GM13977 (cell line): Measurements from ENCODE around the gene RSU1.

Experiments used
- DNase-seq: peaks from one replicate; pipeline ENCODE4 v3.0.0; 2012; ENCODE audit warnings: low spot score
- in situ Hi-C: fragments of 300-500 bp; cut with MboI; formaldehyde crosslinking; loops from one replicate; pipeline ENCODE4 v1.12.0; 2022; ENCODE audit warnings: low sequenced_read_pairs, low pct_unique_long_range_greater_than_20kb, mixed read lengths, inconsistent platforms; ENCODE audit not compliant: unreplicated experiment
- TF ChIP-seq, protein P1 (sequence below): IDR thresholded peaks from 2 replicates; pipeline ENCODE4 v1.5.1; 2012; ENCODE audit warnings: mild to moderate bottlenecking, control low read depth; ENCODE audit not compliant: insufficient read depth; ENCODE audit errors: extremely low read depth, missing control alignments

Gene RSU1

DNA sequence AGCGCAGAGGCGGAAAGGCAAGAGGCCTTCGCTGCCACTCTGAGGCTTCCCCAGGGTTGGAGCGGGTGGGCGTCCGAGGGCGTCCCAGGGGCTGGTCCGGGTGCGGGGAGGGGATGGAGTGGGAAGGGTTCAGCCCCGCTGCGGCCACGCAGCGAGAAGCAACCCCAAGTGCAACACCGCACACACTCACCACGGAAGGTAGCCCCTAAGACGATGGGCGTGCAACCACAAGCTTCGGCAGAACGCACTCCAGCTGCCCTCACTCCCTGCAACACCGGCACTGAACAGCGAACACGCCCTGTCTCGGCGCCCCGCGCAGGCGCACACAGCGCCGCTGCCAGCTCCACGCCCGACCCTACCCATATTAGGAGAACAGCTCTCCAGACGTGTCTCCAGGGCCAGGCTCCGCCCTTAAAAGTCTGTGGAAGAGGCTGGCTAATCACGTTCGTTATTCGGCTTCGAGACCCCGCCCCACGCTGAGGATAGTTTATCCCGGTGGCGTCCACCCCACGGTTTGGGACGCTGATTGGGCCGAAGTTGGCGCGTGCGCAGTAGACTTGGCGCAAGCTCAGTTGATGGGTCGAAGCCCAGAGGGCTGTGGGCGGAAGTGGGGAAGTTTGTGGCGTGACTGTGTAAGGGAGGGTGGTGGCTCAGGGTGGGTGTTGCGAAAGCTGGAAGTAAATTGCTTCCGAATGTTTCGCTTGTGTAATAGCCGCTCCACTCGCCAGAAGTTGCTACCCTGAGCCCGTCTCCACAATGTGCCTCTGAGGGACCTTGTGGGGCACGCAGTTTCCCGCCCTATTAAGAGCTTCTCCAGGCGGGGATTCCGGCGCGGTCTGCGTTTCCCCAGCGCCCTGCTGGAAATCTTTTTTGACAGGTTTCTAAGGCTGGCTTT, at the start of gene RSU1:
RSU1 (minus strand) TSS at position 300 of the 895 bp plus-strand sequence. CDS start 343 bp downstream, outside the sequence.
- in situ Hi-C loops: loop anchor here (25.0 kb wide), 1 partner anchor 930 kb away; no protein-coding TSS in a partner anchor
- TF ChIP-seq, protein P1, sequence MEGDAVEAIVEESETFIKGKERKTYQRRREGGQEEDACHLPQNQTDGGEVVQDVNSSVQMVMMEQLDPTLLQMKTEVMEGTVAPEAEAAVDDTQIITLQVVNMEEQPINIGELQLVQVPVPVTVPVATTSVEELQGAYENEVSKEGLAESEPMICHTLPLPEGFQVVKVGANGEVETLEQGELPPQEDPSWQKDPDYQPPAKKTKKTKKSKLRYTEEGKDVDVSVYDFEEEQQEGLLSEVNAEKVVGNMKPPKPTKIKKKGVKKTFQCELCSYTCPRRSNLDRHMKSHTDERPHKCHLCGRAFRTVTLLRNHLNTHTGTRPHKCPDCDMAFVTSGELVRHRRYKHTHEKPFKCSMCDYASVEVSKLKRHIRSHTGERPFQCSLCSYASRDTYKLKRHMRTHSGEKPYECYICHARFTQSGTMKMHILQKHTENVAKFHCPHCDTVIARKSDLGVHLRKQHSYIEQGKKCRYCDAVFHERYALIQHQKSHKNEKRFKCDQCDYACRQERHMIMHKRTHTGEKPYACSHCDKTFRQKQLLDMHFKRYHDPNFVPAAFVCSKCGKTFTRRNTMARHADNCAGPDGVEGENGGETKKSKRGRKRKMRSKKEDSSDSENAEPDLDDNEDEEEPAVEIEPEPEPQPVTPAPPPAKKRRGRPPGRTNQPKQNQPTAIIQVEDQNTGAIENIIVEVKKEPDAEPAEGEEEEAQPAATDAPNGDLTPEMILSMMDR: no peak
- DNase-seq: peak; percentile 97

DNA sequence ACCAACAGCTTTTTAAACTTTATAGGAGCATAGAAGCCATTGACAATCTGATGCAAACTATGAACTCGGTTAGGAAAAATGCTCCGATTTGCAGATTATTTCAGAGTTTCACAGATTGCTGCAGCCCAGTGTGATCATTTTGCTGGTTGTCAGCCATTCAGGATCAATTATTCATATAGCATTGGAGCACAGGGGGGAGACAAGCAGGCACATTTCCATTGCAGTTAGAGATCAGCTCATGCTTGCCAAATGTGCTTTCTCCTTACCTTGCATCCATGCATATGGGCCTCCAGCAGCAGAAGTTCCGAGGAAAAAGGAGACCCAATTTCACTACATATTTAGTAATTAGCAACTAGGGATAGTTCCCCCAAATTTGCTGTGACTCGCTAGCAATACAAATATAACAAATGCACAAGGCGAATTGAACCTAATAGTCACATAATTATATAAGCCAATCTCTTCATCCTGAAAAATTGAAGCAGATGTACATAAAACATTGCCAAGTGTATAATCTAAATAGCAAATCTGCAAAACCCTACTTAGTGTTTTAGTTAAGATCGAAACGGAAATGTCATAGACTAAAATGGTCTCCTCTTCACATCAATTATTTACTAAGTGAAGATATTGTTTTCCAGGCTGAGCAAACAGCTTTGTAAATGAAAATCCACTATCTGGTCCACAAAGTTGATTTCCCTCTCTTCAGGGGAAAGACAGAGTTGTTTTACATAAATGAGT, 49.5 kb upstream of the RSU1 start:
- in situ Hi-C loops: no loop called here
- DNase-seq: no peak
- TF ChIP-seq, protein P1: no peak

DNA sequence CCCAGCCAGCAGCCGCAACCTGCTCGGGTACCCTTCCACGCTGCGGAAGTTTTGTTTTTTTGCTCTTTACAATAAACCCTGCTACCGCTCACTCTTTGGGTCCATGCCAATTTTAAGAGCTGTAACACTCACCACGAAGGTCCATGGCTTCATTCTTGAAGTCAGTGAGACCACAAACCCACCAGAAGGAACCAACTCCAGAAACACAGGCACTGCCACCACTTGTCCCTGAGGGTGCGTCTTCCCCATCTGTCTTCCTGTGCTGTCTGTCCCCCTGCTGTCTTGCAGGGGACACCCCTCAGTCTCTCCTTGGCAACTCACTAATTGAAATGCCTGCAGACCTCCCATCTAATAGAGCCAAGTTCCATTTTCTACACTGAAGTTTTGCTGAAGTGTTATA, 48.5 kb upstream of the RSU1 start:
- in situ Hi-C loops: no loop called here
- DNase-seq: no peak
- TF ChIP-seq, protein P1: no peak

DNA sequence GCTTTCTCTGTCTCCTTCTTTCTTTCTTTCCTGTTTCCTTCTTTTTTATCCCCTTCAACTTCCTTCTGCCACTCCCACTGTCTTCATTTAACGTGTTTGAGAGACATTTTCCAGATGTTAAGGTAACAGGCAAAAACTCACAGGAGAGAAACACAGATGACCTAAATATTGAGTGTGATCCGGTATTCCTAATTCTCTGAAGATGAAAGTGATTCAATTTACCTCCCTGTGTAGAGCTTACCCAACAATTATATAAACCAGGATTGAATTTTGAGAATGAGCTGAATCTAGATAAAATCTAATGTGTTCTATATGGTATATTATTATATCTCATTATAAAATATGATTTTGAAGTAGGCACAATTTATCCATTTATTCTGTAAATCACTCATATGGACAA, 46.5 kb upstream of the RSU1 start:
- DNase-seq: no peak
- in situ Hi-C loops: no loop called here
- TF ChIP-seq, protein P1: no peak

DNA sequence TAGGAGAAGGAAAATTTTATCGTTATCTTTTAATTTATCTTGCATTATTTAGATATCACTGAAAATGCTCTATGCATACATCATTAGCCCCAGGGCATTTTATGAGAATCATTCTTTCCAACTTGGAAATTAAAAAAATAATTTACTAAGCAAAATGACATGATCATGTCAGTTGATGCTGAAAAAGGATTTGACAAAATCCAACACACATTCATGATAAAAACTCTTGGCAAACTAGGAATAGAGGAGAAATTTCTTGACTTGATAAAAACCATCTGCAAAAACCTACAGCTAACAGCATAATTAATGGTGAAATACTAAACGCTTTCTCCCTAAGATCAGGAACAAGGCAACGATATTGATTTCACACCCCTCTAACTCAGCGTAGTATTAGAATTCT, 40.2 kb upstream of the RSU1 start:
- TF ChIP-seq, protein P1: no peak
- no peak for DNase-seq
- in situ Hi-C loops: no loop called here

DNA sequence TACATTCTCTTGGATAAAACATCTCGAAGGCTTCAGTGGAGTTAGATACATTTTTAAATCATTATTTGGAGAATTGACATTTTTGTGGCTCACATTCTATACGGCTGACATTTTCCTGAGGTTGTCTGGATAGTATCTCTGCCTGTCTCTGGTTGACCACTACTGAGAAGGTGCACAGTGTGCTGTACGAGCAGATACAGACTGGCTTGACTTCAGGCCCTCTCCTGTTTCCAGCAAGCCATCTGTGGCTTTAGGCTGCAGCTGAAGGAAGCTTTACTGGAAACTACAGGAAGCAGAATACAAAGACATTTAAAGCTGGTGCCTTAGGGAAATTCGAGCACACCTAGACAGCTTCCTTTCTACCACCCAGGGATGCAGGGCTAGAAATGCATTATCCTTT, 39.3 kb upstream of the RSU1 start:
- DNase-seq: no peak
- in situ Hi-C loops: no loop called here

More for the DNA sequence above, 39.3 kb upstream of the RSU1 start:
- TF ChIP-seq, protein P1: no peak
